PC-3 (cell line): ENCODE measurements around the gene PPP1R9B.

Experiments
- CTCF ChIP-seq: fragments of 300-600 bp; sonication (generic); conservative IDR thresholded peaks from 2 replicates; pipeline ENCODE4 v1.5.1; 2017; ENCODE audit warnings: antibody characterized with exemption, low read depth, mild to moderate bottlenecking, low read length
- EZH2 ChIP-seq: fragments of 300-600 bp; sonication (generic); IDR thresholded peaks from one replicate; pipeline ENCODE4 v1.6.1; 2017; ENCODE audit warnings: antibody characterized with exemption, mild to moderate bottlenecking, low read length; ENCODE audit not compliant: unreplicated experiment

GRCh38 chr17:50132104-50132794, 18.2 kb downstream of the PPP1R9B start:
- TF ChIP-seq CTCF (no peak), EZH2 (no peak)
